DMS 273 (cell line): ENCODE results near the gene VAMP2.

ENCODE experiments used
- DNase-seq: peaks from one replicate; lab custom pipeline; 2025; ENCODE audit not compliant: unreplicated experiment; lab: John Stamatoyannopoulos, UW

The VAMP2 gene

GRCh38 chr17:8162233-8162996 lies at the start of gene VAMP2:
TSS of gene VAMP2 (minus strand) at chr17:8162948. CDS start at chr17:8162879, 69 bp downstream.
- DNase-seq, result peak; percentile 78

- peak; percentile 58 for DNase-seq
These were observed 48.2 kb upstream of the VAMP2 start for GRCh38 chr17:8210761-8211458.

- DNase-seq, result peak; percentile 97
These were observed 47.4 kb upstream of the VAMP2 start, which contains the start of gene AURKB for GRCh38 chr17:8209907-8210760. TSS of gene AURKB (minus strand) at chr17:8210575. CDS start at chr17:8210224, 351 bp downstream.

DNA sequence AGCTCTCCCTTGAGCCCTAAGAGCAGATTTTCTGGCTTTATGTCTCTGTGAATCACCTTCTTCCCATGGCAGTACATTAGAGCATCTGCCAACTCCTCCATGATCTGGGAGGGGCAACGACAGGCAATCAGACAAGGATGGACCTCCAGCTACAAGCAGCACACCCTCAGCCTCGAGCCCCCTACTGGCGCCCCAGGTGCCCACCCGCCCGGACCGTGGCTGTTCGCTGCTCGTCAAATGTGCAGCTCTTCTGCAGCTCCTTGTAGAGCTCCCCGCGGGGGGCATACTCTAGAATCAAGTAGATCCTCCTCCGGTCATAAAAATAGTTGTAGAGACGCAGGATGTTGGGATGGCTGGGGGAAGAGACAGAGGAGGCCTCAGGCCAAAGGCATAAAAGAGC lies 43.8 kb upstream of the VAMP2 start:
- DNase-seq, result no peak

GRCh38 chr17:8204761-8205555 lies 42.2 kb upstream of the VAMP2 start:
- DNase-seq, result no peak

DNA sequence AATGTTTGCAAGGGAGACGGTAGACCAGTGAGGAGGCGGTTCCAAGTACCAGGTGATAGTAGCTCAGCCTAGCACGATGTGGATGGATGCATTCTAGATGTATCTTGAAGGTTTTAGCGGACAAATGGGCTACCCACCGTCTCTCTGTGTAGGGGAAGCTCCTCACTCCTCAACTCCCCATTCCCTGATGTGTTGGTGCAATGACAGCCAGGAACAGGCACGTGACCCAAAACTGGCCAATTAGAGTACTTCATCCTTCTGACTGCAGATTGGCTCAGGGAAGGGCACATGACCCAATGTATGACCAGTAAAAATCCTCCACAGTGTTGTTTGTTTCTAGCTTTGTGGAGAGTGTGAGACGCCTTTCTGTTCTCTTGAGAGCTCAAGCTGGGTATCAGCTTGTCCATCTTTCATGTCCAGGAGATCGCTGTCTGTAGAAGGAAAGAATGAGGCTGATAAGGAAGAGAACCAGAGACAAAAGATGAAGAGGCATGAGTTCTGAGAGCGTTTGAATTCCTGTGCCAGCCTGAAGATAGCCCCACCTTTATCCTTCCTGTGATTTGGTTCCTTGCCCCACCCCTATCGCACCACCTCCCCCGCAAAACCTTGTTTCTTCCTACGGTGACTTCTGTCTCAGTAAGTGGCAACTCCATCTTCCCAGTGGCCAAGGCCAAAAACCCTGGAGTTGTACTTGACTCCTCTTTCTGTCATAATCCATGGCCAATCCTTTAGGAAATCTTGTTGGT lies 29.5 kb upstream of the VAMP2 start:
- DNase-seq, result peak; percentile 63

- DNase-seq, result no peak
These were observed 27.8 kb upstream of the VAMP2 start for GRCh38 chr17:8190506-8190905.

DNA sequence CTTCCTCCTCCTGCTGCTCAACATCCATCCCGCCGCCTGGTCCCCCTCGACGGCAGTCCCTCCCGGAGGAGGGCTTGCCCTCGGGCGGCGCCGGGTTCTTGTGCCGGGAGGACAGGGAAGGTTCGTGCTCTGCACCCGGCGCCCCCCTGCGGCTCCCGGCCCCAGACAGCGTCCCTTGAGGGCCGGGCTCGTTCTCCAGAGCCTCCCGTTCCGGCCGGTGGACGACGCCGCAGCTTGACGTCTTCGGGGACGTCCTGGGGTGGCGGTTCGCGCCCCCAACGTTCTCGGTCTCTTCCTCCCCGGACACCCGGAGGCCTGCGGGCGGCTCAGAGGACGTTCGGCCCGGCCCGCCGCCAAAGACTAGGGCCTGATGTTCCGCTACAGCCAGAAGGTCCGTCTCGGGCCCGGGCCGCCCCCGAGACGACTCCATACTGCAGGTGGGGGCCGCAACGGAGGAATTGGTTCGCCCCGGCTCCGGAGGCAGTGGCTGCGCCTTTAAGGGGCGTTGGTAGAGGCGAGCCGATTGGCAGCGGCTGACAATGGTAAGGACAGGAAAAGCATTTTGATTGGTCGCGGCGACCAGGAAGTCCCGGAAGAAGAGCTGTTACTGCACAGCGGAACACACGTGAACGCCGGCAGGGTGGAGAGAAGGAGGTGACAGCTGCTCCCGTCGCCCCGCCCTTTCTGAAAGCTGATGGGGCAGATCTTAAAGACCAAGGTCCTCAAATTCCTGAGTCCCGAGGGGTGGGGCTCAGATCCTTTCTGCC lies 27.1 kb upstream of the VAMP2 start, which contains the start of gene BORCS6:
BORCS6 (minus strand) TSS at position 470 of the 767 bp plus-strand sequence; CDS start at position 430, 40 bp downstream.
- peak; percentile 97 for DNase-seq

GRCh38 chr17:8189041-8189710 lies 26.4 kb upstream of the VAMP2 start:
- DNase-seq, result no peak

GRCh38 chr17:8188263-8188839 lies 25.6 kb upstream of the VAMP2 start:
- peak; percentile 30 for DNase-seq

GRCh38 chr17:8187517-8188262 lies 24.9 kb upstream of the VAMP2 start:
- DNase-seq, result peak; percentile 98

- peak; percentile 97 for DNase-seq
These were observed 24.2 kb upstream of the VAMP2 start for GRCh38 chr17:8186787-8187516.

DNA sequence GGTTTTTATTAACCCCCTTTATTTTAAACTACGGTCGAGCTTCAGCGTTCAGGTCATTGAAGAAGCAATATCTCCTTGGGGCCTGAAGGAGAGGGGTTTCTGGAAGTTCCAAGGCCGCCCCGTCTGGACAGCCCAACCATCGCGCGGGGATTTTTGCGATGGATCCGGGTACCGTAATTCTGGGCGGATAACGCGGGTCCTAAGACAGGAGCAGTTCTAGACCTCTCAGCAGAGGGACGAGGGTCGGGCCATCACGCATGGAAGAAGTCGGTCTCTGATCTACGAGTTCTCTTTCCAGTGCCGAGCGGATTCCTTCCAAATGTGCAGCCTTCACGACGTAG lies 23.7 kb upstream of the VAMP2 start:
- no peak for DNase-seq

DNA sequence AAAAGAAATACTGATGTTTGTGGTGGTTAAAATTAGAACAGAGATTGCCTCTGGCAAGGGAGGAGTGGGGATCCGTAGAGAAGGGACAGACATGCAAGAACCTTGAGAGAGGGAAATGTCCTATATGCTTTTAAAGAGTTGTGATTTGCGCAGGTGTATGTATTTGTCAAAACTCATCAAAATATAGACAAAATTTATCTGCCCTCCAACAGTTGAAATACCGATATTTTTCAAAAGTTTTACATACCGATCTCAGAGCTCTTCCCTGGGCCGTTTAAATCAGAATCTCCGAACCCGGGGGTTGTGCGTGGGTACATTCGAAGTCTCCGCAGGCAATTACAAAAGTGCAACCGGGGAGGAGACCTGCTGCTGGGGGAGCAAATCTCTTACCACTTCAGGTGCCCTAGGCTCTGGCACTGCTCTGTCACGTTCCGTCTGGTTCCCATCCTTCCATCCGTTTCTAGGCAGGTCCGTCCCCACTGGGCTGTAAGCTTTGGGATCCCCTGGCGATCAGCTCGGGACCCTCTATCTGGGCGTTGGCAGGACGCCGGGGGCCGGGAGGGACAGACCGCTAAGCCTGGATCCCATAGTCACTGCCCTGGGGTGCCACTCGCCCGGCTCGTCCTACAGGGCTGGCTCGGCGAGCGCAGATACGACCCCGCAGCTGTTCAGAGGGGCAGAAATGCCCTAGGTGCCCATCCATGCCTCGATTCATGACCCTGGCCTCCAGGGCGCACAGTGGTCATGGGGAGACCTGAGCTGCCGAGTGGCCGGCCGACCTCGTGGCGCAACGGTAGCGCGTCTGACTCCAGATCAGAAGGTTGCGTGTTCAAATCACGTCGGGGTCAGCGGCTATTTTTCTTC lies 23.1 kb upstream of the VAMP2 start:
- peak; percentile 83 for DNase-seq

DNA sequence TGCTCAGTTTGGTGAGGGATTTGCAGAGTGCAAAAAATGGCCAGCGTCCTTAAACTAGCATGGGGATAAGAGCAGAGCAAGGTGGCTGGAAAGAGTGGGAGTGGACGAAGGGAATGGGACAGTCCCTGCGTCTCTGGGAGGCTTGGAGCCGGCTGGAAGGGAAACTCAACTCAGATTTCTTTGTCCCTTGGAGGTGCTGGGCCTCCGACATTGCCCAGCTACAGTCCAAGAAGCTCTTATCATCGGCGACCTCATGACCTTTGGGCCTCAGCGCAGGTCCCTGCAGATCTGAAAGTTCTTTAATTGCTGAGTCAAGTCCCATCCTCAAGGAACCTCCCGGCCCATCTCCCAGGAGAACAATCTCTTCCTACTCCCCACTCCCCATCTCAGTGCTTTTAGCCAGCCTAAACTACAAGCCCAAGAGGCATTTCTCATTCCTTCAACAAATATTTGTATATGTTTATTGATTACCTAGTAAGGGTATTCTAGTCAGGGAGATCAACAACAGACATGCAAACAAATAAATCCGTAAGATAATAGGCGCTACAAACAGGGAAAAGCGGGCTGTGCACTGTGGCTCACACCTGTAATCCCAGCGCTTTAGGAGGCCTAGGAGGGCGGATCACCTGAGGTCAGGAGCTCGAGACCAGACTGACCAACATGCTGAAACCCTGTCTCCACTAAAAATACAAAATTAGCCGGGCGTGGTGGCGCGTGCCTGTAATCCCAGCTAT lies 14.4 kb upstream of the VAMP2 start:
- no peak for DNase-seq
